ENCODE results near the gene GALNT18. TPM values are rescaled to one million over a fixed set of nuclear protein-coding genes. Genes with fewer than 3 reads are reported as not detected.

GALNT18 gene
- total RNA-seq, 1 donor from 2014 or later: 76.9 TPM

GRCh38 chr11:11491014-11491413 lies 130.8 kb downstream of the GALNT18 start:
- Mint-ChIP-seq H3K9me3 (ENCODE audit: unreplicated experiment) (peaks cover 3% of the 10 kb centered on the region), H3K27ac (ENCODE audit: unreplicated experiment) (no peak overlapping the region), H3K36me3 (ENCODE audit: unreplicated experiment) (no peaks in the 10 kb centered on the region), H3K4me3 (ENCODE audit: unreplicated experiment) (no peak overlapping the region), H3K27me3 (ENCODE audit: unreplicated experiment) (peaks cover 6% of the 10 kb centered on the region), H3K4me1 (ENCODE audit: low read depth, unreplicated experiment) (peaks cover 19% of the 10 kb centered on the region)
- no peak for DNase-seq
- no peak for TF ChIP-seq CTCF (IDR thresholded peaks at IDR 0.05; ENCODE audit: partially characterized antibody, unreplicated experiment)

- Mint-ChIP-seq H3K9me3 (ENCODE audit: unreplicated experiment) (peaks cover 4% of the 10 kb centered on the region), H3K4me3 (ENCODE audit: unreplicated experiment) (no peak overlapping the region), H3K36me3 (ENCODE audit: unreplicated experiment) (no peaks in the 10 kb centered on the region), H3K27me3 (ENCODE audit: unreplicated experiment) (peaks cover 3% of the 10 kb centered on the region), H3K27ac (ENCODE audit: unreplicated experiment) (no peak overlapping the region), H3K4me1 (ENCODE audit: low read depth, unreplicated experiment) (peaks cover 25% of the 10 kb centered on the region)
- TF ChIP-seq CTCF (IDR thresholded peaks at IDR 0.05; ENCODE audit: partially characterized antibody, unreplicated experiment): no peak
- DNase-seq: no peak
These were observed 135.4 kb downstream of the GALNT18 start for GRCh38 chr11:11486423-11486822.

GRCh38 chr11:11486002-11486401 lies 135.8 kb downstream of the GALNT18 start:
- TF ChIP-seq CTCF (IDR thresholded peaks at IDR 0.05; ENCODE audit: partially characterized antibody, unreplicated experiment): no peak

GRCh38 chr11:11483627-11484026 lies 138.2 kb downstream of the GALNT18 start:
- Mint-ChIP-seq H3K36me3 (ENCODE audit: unreplicated experiment) (no peaks in the 10 kb centered on the region), H3K27ac (ENCODE audit: unreplicated experiment) (no peak overlapping the region), H3K9me3 (ENCODE audit: unreplicated experiment) (peaks cover 4% of the 10 kb centered on the region), H3K4me3 (ENCODE audit: unreplicated experiment) (no peak overlapping the region), H3K4me1 (ENCODE audit: low read depth, unreplicated experiment) (peaks cover 33% of the 10 kb centered on the region), H3K27me3 (ENCODE audit: unreplicated experiment) (no peaks in the 10 kb centered on the region)
- no peak for TF ChIP-seq CTCF (IDR thresholded peaks at IDR 0.05; ENCODE audit: partially characterized antibody, unreplicated experiment)
- no peak for DNase-seq

More at GRCh38 chr11:11486002-11486401, 135.8 kb downstream of the GALNT18 start:
- H3K9me3 Mint-ChIP-seq (ENCODE audit: unreplicated experiment): peaks cover 4% of the 10 kb centered on the region
- no peak overlapping the region for H3K27ac Mint-ChIP-seq (ENCODE audit: unreplicated experiment)
- DNase-seq: no peak
- H3K36me3 Mint-ChIP-seq (ENCODE audit: unreplicated experiment): no peaks in the 10 kb centered on the region
- no peak overlapping the region for H3K4me3 Mint-ChIP-seq (ENCODE audit: unreplicated experiment)
- peaks cover 3% of the 10 kb centered on the region for H3K27me3 Mint-ChIP-seq (ENCODE audit: unreplicated experiment)
- H3K4me1 Mint-ChIP-seq (ENCODE audit: low read depth, unreplicated experiment): peaks cover 26% of the 10 kb centered on the region

GRCh38 chr11:11482730-11483129 lies 139.1 kb downstream of the GALNT18 start:
- peaks cover 4% of the 10 kb centered on the region for H3K9me3 Mint-ChIP-seq (ENCODE audit: unreplicated experiment)

More at GRCh38 chr11:11482730-11483129, 139.1 kb downstream of the GALNT18 start:
- no peak overlapping the region for H3K4me3 Mint-ChIP-seq (ENCODE audit: unreplicated experiment)
- no peaks in the 10 kb centered on the region for H3K36me3 Mint-ChIP-seq (ENCODE audit: unreplicated experiment)
- H3K27me3 Mint-ChIP-seq (ENCODE audit: unreplicated experiment): no peaks in the 10 kb centered on the region
- DNase-seq: no peak
- H3K27ac Mint-ChIP-seq (ENCODE audit: unreplicated experiment): no peak overlapping the region
- H3K4me1 Mint-ChIP-seq (ENCODE audit: low read depth, unreplicated experiment): peaks cover 42% of the 10 kb centered on the region
- no peak for TF ChIP-seq CTCF (IDR thresholded peaks at IDR 0.05; ENCODE audit: partially characterized antibody, unreplicated experiment)
